K562 (cell line): ENCODE measurements around the gene EVA1A. TPM values are rescaled to one million over a fixed set of nuclear protein-coding genes. Genes with fewer than 3 reads are reported as not detected.

Experiments
- ATAC-seq: fragments of 200-7000 bp; cut with Tn5 transposase; 3 replicates; pipeline ENCODE4 v1.9.1; 2020; ENCODE audit warnings: moderate library complexity
- BruUV-seq: library from RNA; stranded (reverse); fragments of 400-500 nt; replicated peaks from 2 replicates; lab custom pipeline; 2021; lab: Mats Ljungman, UMichigan
- CTCF ChIA-PET: fragments of 300-600 bp; formaldehyde crosslinking; extraction: SDS; loops from one replicate; lab custom pipeline; 2021; ENCODE audit warnings: low intra/inter-chr PET ratio; lab: Yijun Ruan, JAX
- POLR2A ChIA-PET: fragments of 300-600, 350-650 bp; sonication (Branson Sonifier 250); formaldehyde crosslinking; extraction: SDS; loops from one replicate; lab custom pipeline; 2021; ENCODE audit warnings: antibody characterized with exemption, inconsistent platforms; lab: Yijun Ruan, JAX
- DNase-seq, 4 experiments: peaks; one replicate each; pipeline versions ENCODE4 v3.0.0 to v3.0.0-alpha.2; 2011 to 2018; ENCODE audit warnings: low spot score in 3 of 4, mixed read lengths in 3 of 4; ENCODE audit errors: extremely low read depth in 1 of 4
- FAIRE-seq: peaks from 2 replicates; lab custom pipeline; 2011; peaks lifted over from hg19 to GRCh38; lab: Jason Lieb, UNC
- H2AFZ ChIP-seq: 2 replicates; pipeline ENCODE4 v1.6.0; 2011; ENCODE audit warnings: low read depth, low read length, control low read depth, inconsistent platforms
- H3K27ac ChIP-seq: fragments of 200-600 bp; 3 replicates; pipeline ENCODE4 v1.8.0; 2011; ENCODE audit warnings: low read depth, mild to moderate bottlenecking, control low read depth, inconsistent platforms, low read length, moderate library complexity, mixed read lengths; ENCODE audit errors: extremely low read depth
- H3K27me3 ChIP-seq, 2 experiments: fragments of 300-600 bp in 1 of 2; 2 replicates in 1 of 2; 3 replicates in 1 of 2; pipeline versions ENCODE4 v1.6.0 to v1.8.0; 2011; ENCODE audit warnings: inconsistent platforms in 2 of 2, low read length in 2 of 2, mild to moderate bottlenecking in 1 of 2, mixed read lengths in 1 of 2, moderate library complexity in 1 of 2; ENCODE audit not compliant: control insufficient read depth in 2 of 2, insufficient read depth in 2 of 2
- H3K36me3 ChIP-seq: fragments of 300-600 bp; 3 replicates; pipeline ENCODE4 v1.8.0; 2011; ENCODE audit warnings: mild to moderate bottlenecking, low read length, inconsistent platforms; ENCODE audit not compliant: control insufficient read depth, insufficient read depth
- H3K4me1 ChIP-seq, 2 experiments: fragments of 200-600 bp in 1 of 2; replicated peaks in 1 of 2; 2 replicates in 1 of 2; 3 replicates in 1 of 2; pipeline versions ENCODE4 v1.5.1 to v1.8.0; 2011; ENCODE audit warnings: inconsistent platforms in 2 of 2, low read length in 2 of 2, mild to moderate bottlenecking in 1 of 2, mixed read lengths in 1 of 2, moderate library complexity in 1 of 2; ENCODE audit not compliant: control insufficient read depth in 2 of 2, insufficient read depth in 2 of 2
- H3K4me2 ChIP-seq: 2 replicates; pipeline ENCODE4 v1.6.1; 2011; ENCODE audit warnings: low read length, control low read depth, inconsistent platforms, mixed read lengths; ENCODE audit not compliant: insufficient read depth
- H3K4me3 ChIP-seq: fragments of 200-600 bp; sonication (generic), shearing (Covaris generic); 2 replicates; pipeline ENCODE4 v1.5.1; 2016; ENCODE audit warnings: control low read depth, inconsistent platforms
- H3K79me2 ChIP-seq: fragments of 200-600 bp; 3 replicates; pipeline ENCODE4 v1.8.0; 2011; ENCODE audit warnings: low read length, inconsistent platforms; ENCODE audit not compliant: control insufficient read depth, insufficient read depth
- H3K9ac ChIP-seq, 2 experiments: 2 replicates each; pipeline versions ENCODE4 v1.6.0 to v1.6.1; 2011; ENCODE audit warnings: low read depth in 2 of 2, low read length in 2 of 2, control low read depth in 1 of 2, inconsistent platforms in 1 of 2, mild to moderate bottlenecking in 1 of 2, mixed read lengths in 1 of 2; ENCODE audit not compliant: insufficient read depth in 1 of 2
- H3K9me1 ChIP-seq: one replicate; pipeline ENCODE4 v1.6.0; 2011; ENCODE audit warnings: inconsistent platforms, mild to moderate bottlenecking, low read length, moderate library complexity; ENCODE audit not compliant: control insufficient read depth, insufficient read depth
- H3K9me3 ChIP-seq: replicated peaks from 2 replicates; pipeline ENCODE4 v1.5.1; 2011; ENCODE audit warnings: low read depth, low read length, inconsistent platforms; ENCODE audit not compliant: control insufficient read depth, insufficient read depth
- H4K20me1 ChIP-seq: replicated peaks from 2 replicates; pipeline ENCODE4 v1.6.1; 2011; ENCODE audit warnings: low read length, inconsistent platforms, mixed read lengths; ENCODE audit not compliant: control insufficient read depth, insufficient read depth
- CXXC5 ChIP-seq: fragments of 250-450 bp; sonication (Bioruptor Pico); IDR thresholded peaks from 2 replicates; pipeline ENCODE4 v1.8.0; 2022; ENCODE audit warnings: inconsistent platforms, mild to moderate bottlenecking, moderate library complexity
- GATAD2A ChIP-seq: fragments of 450-650 bp; IDR thresholded peaks from 2 replicates; pipeline ENCODE4 v1.6.1; 2017
- HBP1 ChIP-seq: fragments of 450-650 bp; formaldehyde crosslinking; IDR thresholded peaks from 2 replicates; pipeline ENCODE4 v1.4.0; 2022; ENCODE audit warnings: missing genetic modification characterization
- NCOA1 ChIP-seq: fragments of 450-650 bp; IDR thresholded peaks from 2 replicates; pipeline ENCODE4 v1.6.1; 2016; ENCODE audit warnings: low read depth
- NCOA2 ChIP-seq, 2 experiments: fragments of 450-650 bp; IDR thresholded peaks; 2 replicates each; pipeline ENCODE4 v1.6.1; 2018; ENCODE audit warnings: mild to moderate bottlenecking in 2 of 2, moderate library complexity in 1 of 2; ENCODE audit not compliant: partially characterized antibody in 2 of 2
- NCOA6 ChIP-seq: fragments of 450-650 bp; IDR thresholded peaks from 2 replicates; pipeline ENCODE4 v1.6.1; 2017; ENCODE audit warnings: mild to moderate bottlenecking
- PCBP2 ChIP-seq: fragments of 200-400 bp; formaldehyde crosslinking; IDR thresholded peaks from 2 replicates; pipeline ENCODE4 v1.6.1; 2018; ENCODE audit warnings: low read length, low read depth, mild to moderate bottlenecking, moderate library complexity; ENCODE audit not compliant: poor library complexity, severe bottlenecking
- POLR2A ChIP-seq: fragments of 450-650 bp; conservative IDR thresholded peaks from 2 replicates; pipeline ENCODE4 v1.6.1; 2016
- SMAD2 ChIP-seq: fragments of 150-350 bp; IDR thresholded peaks from 2 replicates; pipeline ENCODE4 v1.6.1; 2014; ENCODE audit warnings: low read depth, mild to moderate bottlenecking, low read length
- TCF15 ChIP-seq: fragments of 250-450 bp; sonication (Bioruptor Pico); IDR thresholded peaks from 2 replicates; pipeline ENCODE4 v1.8.0; 2022; ENCODE audit warnings: moderate library complexity, mild to moderate bottlenecking, inconsistent platforms
- TEAD2 ChIP-seq: fragments of 450-650 bp; IDR thresholded peaks from 2 replicates; pipeline ENCODE4 v1.6.1; 2016; ENCODE audit warnings: missing genetic modification characterization, control low read depth, missing compliant biosample characterization
- ZC3H4 ChIP-seq: sonication (generic); formaldehyde crosslinking; IDR thresholded peaks from 2 replicates; pipeline ENCODE4 v1.9.0; 2021; ENCODE audit warnings: missing genetic modification reagents, borderline replicate concordance
- ZNF146 ChIP-seq: IDR thresholded peaks from one replicate; pipeline ENCODE4 v1.6.1; 2018; ENCODE audit warnings: missing compliant biosample characterization; ENCODE audit not compliant: unreplicated experiment
- WGBS: fragments of 100-300 bp; shearing (Covaris generic); methylation state at CpG from one replicate; pipeline ENCODE4 v1.1.6; 2016; ENCODE audit warnings: low coverage, mixed read lengths; ENCODE audit not compliant: insufficient coverage; ENCODE audit errors: missing lambda C conversion rate; 5-methylcytosine and 5-hydroxymethylcytosine counted together
- in situ Hi-C: fragments of 300-500 bp; cut with MboI; formaldehyde crosslinking; loops from 4 replicates; pipeline ENCODE4 v1.15.0; 2018; ENCODE audit warnings: inconsistent platforms, mixed read lengths
- intact Hi-C: fragments of 100-400 bp; cut with micrococcal nuclease; formaldehyde crosslinking; loops from 2 replicates; pipeline ENCODE4 v1.14.2; 2022
- polyA plus RNA-seq, 8 experiments: library from polyadenylated mRNA; depleted of rRNA in 4 of 8; stranded (reverse) in 5 of 8; unstranded in 3 of 8; fragments of >200 nt; fragmentation: Nextera tagmentation in 2 of 8; fragmentation: Illumina TruSeq in 1 of 8; extraction: Ambion mirVana in 2 of 8; extraction: Trizol in 1 of 8; gene quantifications; 2 replicates each; pipeline versions ENCODE4 v1.2.1 to v1.2.3, GENCODE V29; 2011 to 2014; ENCODE audit warnings: inconsistent platforms in 1 of 8, missing spikeins in 1 of 8
- total RNA-seq, 7 experiments: library from RNA; depleted of rRNA in 6 of 7; stranded (reverse); fragments of >200 nt in 6 of 7; fragmentation: Illumina TruSeq in 2 of 7; extraction: Trizol in 2 of 7; gene quantifications; 2 replicates each; pipeline versions ENCODE4 v1.2.1 to v1.2.3, GENCODE V29; 2011 to 2021; ENCODE audit warnings: low replicate concordance in 1 of 7
- TF ChIP-seq, protein P1 (sequence below): fragments of 250-450 bp; sonication (Bioruptor Pico); IDR thresholded peaks from 2 replicates; pipeline ENCODE4 v1.8.0; 2021; ENCODE audit warnings: mild to moderate bottlenecking, moderate library complexity

The EVA1A gene
- total and polyA plus RNA-seq, 9 of the 15 experiments (the other 6 are each of a cell fraction or from before 2014, with no cell fraction given): not detected

- no peak overlapping the region for H3K4me2 ChIP-seq
- no peaks in the 10 kb centered on the region; a peak in 1 of 5 replicates for H3K27me3 ChIP-seq
- no peak overlapping the region for H3K4me3 ChIP-seq
- intact Hi-C loops (no loop called here), in situ Hi-C loops (no loop called here)
- no peak for TF ChIP-seq TCF15 (CRISPR knock-in tag)
- TF ChIP-seq CXXC5 (CRISPR knock-in tag): peak; percentile 33; the same call in 1 of the 2 replicates
- TF ChIP-seq NCOA1: no peak
- no peak for TF ChIP-seq ZNF146
- TF ChIP-seq GATAD2A: no peak
- FAIRE-seq (no peak), DNase-seq (no peak), ATAC-seq (no peak)
- 0% methylated on average over 5 of the region's 5 CpGs for WGBS
- no peaks in the 10 kb centered on the region for H3K9me1 ChIP-seq
- H2AFZ ChIP-seq: no peak overlapping the region
- H4K20me1 ChIP-seq: no peaks in the 10 kb centered on the region
- POLR2A ChIA-PET: no interaction called here
- H3K9ac ChIP-seq: no peak overlapping the region
- no peaks in the 10 kb centered on the region for H3K79me2 ChIP-seq
- CTCF ChIA-PET: no interaction called here
- H3K9me3 ChIP-seq: no peaks in the 10 kb centered on the region
- H3K4me1 ChIP-seq: no peaks in the 10 kb centered on the region
- no TSS peak for BruUV-seq
- H3K36me3 ChIP-seq: no peaks in the 10 kb centered on the region
- no peak overlapping the region for H3K27ac ChIP-seq
Observed at GRCh38 chr2:75587954-75588587, 27.3 kb upstream of the EVA1A start.

DNA sequence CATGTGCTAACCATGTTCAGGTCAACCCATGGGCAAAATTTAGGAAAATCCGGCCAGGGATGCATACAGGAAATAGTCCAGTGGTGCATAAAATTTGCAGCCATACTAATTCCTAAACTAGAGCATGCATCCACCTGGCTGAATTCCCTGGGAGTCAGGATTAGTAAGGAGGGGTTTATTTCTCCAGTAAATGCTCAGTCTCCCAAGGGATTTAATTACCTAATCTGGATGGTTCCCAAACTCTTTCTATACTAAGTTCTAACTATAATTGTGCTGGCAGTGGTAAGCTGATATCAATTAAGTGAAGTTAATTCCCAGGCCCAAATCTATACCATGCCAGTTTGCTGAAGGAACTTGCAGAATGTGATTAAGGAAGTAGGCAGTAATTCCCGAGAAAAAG is 26.2 kb upstream of the EVA1A start:
- ChIA-PET POLR2A (interaction anchor here (0.7 kb wide), 1 partner anchor 16 kb away, joined by 3 read pairs; no protein-coding TSS in a partner anchor), CTCF (no interaction called here)
- no peaks in the 10 kb centered on the region for H4K20me1 ChIP-seq
- DNase-seq (no peak), FAIRE-seq (no peak), ATAC-seq (no peak)
- intact Hi-C loops: no loop called here
- H3K79me2 ChIP-seq: no peaks in the 10 kb centered on the region
- H3K27ac ChIP-seq: no peak overlapping the region
- H3K4me3 ChIP-seq: no peak overlapping the region
- no peak overlapping the region for H2AFZ ChIP-seq
- no peaks in the 10 kb centered on the region for H3K4me1 ChIP-seq
- H3K27me3 ChIP-seq: no peaks in the 10 kb centered on the region; a peak in 1 of 5 replicates
- in situ Hi-C loops: no loop called here
- no peak overlapping the region for H3K4me2 ChIP-seq
- H3K36me3 ChIP-seq: no peaks in the 10 kb centered on the region
- no TSS peak for BruUV-seq
- WGBS: 0% methylated on average over 2 of the region's 2 CpGs
- no peaks in the 10 kb centered on the region for H3K9me1 ChIP-seq
- no peak overlapping the region for H3K9ac ChIP-seq
- TF ChIP-seq PCBP2: no peak
- TF ChIP-seq, protein P1, sequence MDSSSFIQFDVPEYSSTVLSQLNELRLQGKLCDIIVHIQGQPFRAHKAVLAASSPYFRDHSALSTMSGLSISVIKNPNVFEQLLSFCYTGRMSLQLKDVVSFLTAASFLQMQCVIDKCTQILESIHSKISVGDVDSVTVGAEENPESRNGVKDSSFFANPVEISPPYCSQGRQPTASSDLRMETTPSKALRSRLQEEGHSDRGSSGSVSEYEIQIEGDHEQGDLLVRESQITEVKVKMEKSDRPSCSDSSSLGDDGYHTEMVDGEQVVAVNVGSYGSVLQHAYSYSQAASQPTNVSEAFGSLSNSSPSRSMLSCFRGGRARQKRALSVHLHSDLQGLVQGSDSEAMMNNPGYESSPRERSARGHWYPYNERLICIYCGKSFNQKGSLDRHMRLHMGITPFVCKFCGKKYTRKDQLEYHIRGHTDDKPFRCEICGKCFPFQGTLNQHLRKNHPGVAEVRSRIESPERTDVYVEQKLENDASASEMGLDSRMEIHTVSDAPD: no peak
- no peak for TF ChIP-seq POLR2A
- no peak for TF ChIP-seq ZC3H4 (CRISPR knock-in tag)
- no peak for TF ChIP-seq NCOA6
- TF ChIP-seq NCOA2 (IDR thresholded peaks at IDR 0.05; ENCODE audit: partially characterized antibody in 2 of 2): no peak
- no peak for TF ChIP-seq TEAD2
- TF ChIP-seq HBP1: no peak
- no peak for TF ChIP-seq SMAD2
- no peaks in the 10 kb centered on the region for H3K9me3 ChIP-seq
